Epithelial cell of proximal tubule (primary cell): Measurements from ENCODE around the gene ADSS1. TPM values are rescaled to one million over a fixed set of nuclear protein-coding genes. Genes with fewer than 3 reads are reported as not detected.
A peak's percentile ranks its signal among the peaks of the same experiment; 100 is the strongest.

ENCODE experiments used
- DNase-seq: peaks from one replicate; pipeline ENCODE4 v3.0.0-alpha.2; 2011; ENCODE audit warnings: low read depth
- H3K4me3 ChIP-seq: 2 replicates; pipeline ENCODE4 v1.5.1; 2011; ENCODE audit warnings: low read depth, mild to moderate bottlenecking, low read length
- CTCF ChIP-seq: conservative IDR thresholded peaks from 2 replicates; pipeline ENCODE4 v1.5.1; 2012; ENCODE audit warnings: low read depth, mild to moderate bottlenecking, low read length
- total RNA-seq: library from RNA; depleted of rRNA; stranded (reverse); fragments of >200 nt; gene quantifications from 2 replicates; pipeline ENCODE4 v1.2.3, GENCODE V29; 2015

Gene ADSS1
- total RNA-seq, 1 donor from 2014 or later, result 2.3 TPM

- H3K4me3 ChIP-seq, result no peak overlapping the region
- TF ChIP-seq CTCF, result no peak
- no peak for DNase-seq
These were observed 35.2 kb downstream of the ADSS1 start for GRCh38 chr14:104758981-104759969.

DNA sequence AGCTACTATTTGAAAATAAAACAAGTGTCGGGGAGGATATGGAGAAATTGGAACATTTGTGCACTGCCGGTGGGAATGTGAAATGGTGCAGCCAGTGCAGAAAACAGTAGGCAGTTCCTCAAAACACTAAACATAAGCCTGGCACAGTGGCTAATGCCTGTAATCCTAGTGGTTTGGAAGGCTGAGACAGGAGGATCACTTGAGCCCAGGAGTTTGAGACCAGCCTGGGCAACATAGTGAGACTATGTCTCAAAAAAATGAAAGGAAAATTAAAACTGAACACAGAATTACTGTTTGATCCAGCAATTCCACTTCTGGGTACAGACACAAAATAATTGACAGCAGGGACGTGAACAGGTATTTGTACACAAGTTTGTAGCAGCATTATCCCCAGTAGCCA, 41.5 kb downstream of the ADSS1 start:
- no peak for DNase-seq
- H3K4me3 ChIP-seq, result no peak overlapping the region
- no peak for TF ChIP-seq CTCF

GRCh38 chr14:104766256-104766862, 42.3 kb downstream of the ADSS1 start:
- no peak for TF ChIP-seq CTCF
- no peak overlapping the region for H3K4me3 ChIP-seq
- DNase-seq, result no peak

- DNase-seq, result no peak
- TF ChIP-seq CTCF, result no peak
These were observed 43.0 kb downstream of the ADSS1 start for GRCh38 chr14:104766863-104767633.

GRCh38 chr14:104767634-104767918, 43.5 kb downstream of the ADSS1 start:
- DNase-seq, result no peak
- no peak overlapping the region for H3K4me3 ChIP-seq
- no peak for TF ChIP-seq CTCF

More at GRCh38 chr14:104766863-104767633, 43.0 kb downstream of the ADSS1 start:
- no peak overlapping the region for H3K4me3 ChIP-seq

DNA sequence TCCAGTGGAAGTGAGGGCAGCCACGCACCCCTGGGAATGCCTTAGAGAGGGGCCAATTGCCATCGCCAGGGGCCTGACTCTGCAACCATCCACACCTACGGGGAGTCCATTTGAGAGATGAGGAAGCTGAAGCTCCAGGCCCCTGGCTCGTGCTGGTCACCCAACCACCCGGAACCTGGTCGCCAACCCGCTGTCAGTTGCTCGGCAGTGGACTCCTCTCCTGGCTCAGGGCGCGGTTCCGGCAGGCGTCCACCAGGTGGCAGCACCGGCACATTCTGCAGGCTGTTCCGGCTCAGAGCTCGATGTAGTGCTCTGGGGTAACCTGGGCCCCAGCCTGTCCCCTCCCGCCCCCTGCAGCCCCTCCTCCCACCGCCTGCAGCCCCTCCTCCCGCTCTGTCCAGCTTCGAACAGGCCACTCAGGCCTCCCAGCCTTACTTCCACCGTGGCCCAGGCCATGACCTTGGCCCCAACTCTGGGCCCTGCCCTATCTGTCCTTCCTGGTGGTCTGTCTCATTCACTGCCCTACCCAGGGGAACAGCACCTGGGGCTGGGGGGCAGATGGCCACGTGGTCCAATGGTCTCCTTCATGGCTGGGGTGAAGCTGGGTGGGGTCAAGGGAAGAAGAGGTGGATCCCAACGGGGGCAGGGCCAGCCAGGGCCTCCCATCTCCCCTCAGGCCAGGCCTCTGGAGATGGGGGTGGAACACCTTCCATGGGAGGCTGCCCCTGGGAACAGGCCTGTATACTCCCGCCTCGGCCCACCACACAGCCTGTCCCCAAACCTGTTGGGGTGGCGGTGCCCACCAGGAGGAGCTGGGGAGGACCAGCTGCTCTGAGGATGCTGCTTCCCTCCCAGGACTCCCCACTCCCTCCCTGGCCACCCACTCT, 44.7 kb downstream of the ADSS1 start:
- H3K4me3 ChIP-seq, result no peak overlapping the region
- TF ChIP-seq CTCF, result peak; percentile 66
- DNase-seq, result no peak
